GM21515 (cell line): ENCODE measurements around the gene NDRG4.

Experiments used
- ATAC-seq: cut with Tn5 transposase; IDR thresholded peaks from one replicate; pipeline ENCODE4 v1.9.1; 2021; ENCODE audit not compliant: unreplicated experiment

The NDRG4 gene

DNA sequence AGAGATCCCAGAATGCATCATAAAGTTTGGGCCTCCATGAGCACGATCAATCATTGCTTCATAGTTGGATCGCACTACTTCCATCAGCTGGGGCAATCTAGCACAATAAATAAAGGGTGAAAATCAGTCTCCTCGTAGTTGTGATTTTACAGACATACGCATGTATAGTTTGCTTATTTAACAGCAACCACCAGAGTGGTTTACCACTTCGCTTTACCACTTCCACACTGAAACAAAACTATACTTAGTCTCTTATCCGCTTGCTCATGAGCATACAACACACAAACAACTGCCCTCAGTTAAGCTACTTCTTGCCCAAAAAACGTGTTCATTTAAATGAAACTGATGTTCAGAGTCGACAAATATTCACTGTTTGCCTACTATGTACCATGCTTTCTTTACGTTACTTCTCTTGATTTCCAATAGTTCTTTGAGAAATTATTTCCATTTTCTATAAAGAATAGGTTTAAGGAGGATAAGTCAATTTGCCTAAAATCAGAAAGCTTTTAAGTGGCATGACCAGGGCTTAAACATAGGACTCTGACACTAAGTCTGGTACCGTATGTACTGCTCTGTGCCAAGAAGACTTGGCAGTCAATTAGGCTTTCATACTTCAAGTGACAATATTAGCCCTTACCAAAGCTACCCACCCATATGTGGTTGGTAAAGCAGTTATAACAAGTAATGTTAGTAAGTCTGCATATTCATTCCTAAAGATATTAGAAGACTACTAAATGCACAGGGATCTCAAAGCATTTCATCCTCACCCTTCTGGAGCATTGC lies 37.4 kb downstream of the NDRG4 start:
- ATAC-seq, result no peak

DNA sequence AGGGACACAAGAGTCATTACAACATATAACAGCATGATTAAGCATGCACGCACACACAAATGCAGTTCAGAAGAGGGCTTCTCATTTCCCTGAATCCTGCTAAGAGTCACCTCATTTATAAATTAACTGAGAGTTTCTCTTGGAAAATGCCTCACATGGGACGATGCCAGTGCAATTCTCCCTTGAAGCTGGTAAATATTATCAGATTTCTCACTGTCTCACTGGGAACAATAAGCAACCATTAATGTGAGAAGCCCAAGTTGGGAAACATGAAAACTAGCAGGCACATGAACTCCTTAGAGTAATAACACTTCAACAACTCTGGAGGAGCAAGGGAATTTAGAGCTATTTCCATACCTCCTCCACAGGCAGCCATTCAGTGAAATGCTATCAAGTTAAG lies 41.8 kb downstream of the NDRG4 start:
- no peak for ATAC-seq

DNA sequence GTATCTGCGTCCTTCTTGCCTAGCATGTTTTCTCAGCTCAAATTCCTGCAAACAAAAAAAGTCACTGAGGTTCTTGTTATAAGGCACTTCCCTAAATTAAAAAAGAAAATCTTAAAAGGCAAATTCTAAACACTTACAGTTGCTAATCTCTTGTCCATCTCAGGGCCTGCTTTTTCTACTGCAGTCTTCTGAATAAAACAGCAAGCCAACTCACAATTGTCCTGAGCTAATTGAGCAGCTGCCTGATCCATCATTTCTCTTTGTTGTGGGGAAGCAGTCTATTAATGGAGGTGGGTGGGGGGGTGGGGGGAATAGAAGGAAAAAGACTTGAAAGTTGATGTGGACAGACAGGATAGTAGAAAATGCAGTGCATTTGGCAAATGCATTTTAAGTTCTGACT lies 42.3 kb downstream of the NDRG4 start:
- no peak for ATAC-seq

DNA sequence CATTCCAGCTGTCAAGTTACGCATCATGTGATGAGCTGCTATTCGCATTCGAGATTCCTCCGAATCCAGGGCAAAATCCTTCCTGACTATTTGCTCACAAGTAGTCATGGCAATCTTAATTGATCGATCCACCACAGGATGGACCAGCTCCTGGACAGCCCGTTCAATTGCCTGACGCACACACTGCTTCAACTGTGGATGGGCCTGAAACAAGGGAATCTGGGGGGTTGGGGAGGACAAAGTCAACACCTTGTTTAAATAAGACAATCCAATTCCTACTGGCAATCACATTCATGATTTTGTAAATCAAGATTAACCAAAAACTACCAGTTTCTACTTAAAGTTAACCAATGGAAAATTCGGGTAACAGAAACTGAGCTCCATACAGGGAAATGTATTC lies 43.7 kb downstream of the NDRG4 start:
- ATAC-seq, result no peak

DNA sequence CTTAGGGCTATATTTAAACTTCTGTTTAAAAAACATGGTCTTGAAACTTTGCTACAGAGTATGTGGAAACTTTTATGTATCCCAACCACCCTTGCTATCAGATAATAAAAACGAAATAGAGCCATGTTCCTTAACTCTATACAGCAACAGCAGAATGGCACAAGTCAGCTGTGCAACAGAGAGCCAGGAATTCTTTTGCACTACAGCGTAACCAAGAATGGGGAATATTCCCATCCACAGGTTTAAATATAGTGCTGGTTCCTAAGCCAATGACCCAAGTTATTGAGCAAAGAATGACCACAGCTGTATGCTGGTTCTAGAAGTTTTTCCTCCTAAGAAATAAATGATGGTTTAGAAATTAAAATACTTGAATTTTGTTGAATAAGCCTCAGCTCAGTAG lies 48.4 kb downstream of the NDRG4 start:
- ATAC-seq, result no peak

DNA sequence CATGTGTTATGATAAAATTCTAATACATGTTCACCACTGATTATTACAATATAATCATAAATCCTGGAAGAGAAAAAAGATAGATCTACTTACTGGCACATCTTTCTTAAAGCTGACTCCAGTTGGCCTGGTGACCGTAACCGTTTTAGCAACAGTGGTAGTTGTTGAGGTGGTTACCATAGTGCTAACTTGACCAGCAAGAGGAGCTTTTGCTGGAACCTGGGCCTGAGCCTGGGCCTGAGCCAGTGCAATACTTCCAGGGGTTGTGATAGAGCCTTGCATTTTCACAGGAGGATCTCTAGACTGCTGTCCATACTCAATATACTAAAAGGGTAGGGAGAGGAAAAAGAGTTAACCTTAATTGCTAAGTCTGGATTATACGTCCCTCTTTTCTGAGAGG lies 51.6 kb downstream of the NDRG4 start:
- ATAC-seq, result no peak

DNA sequence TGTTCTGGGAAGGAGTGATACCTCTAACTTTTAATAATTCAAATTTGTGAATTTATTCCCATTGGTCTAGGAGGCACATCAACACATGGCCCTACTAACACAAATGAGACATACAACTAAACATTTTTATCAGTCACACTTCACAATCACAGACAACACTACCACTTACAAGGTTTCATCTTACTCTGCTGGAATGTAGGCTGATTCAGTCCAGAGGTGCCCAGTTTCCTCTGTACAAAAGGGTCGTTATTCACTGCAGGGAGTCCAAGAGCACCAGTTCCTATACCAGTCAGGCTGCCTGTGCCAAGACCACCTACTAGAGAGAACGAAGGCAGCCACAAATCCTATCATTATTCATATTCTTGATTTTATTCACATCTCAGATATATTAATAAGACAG lies 56.7 kb downstream of the NDRG4 start:
- no peak for ATAC-seq
